ENCODE measurements around the gene HSF4.

Gene HSF4

GRCh38 chr16:67190041-67190440 lies 25.5 kb downstream of the HSF4 start, which contains the start of gene EXOC3L1:
EXOC3L1 (minus strand) TSS chr16:67190136; CDS start chr16:67189676, 460 bp downstream.
- TF ChIP-seq CTCF (IDR thresholded peaks at IDR 0.05; ENCODE audit: low read depth, low read length), result no peak
- DNase-seq, result no peak
- Histone ChIP-seq H3K4me3 (ENCODE audit: low read depth, low read length) (no peak within 1 kb of the TSS), H3K9me3 (no peaks in the 10 kb centered on the region), H3K4me1 (peaks cover 3% of the 10 kb centered on the region; the same call in 1 of the 2 replicates), H3K36me3 (peaks cover 12% of the 10 kb centered on the region), H3K27me3 (no peaks in the 10 kb centered on the region)

DNA sequence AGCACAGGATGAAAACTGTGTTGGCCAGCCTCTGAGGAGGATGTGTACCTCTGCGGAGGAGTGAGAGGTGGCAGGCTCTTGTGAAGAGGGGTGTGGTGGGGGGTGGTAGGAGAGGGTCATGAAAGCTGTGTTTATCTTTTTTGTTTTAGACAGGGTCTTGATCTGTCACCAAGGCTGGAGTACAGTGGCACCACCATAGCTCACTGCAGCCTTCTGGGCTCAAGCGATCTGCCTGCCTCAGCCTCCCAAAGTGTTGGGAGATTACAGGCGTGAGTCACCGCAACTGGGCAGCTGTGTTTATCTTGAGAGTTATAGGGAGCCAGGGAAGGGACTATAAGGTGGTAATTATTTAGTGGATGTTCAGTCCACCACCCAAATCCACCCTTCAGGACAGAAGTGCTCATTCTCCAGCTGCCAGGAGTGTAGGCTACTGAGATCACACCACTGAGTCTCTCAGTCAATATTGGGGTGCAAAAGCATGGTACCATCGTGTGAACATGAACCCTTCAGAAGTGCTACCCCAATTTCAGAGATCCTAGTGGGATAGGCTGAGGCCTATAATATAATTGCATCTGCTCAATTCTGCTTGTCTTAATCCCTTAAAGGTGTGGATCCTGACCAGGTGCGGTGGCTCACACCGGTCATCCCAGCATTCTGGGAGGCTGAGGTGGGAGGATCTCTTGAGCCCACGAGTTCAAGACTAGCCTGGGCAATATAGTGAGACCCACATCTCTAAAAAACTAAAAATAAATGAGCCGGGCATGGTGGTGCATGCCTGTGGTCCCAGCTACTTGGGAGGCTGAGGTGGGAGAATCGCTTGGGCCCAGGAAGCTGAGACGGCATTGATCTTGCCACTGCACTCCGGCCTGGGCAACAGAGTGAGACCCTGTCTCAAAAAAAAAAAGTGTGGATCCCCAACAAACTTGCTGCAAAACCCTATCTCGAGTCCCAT lies 26.2 kb downstream of the HSF4 start:
- no peak for TF ChIP-seq CTCF (IDR thresholded peaks at IDR 0.05; ENCODE audit: low read depth, low read length)
- Histone ChIP-seq H3K36me3 (peaks cover 19% of the 10 kb centered on the region), H3K27me3 (no peaks in the 10 kb centered on the region), H3K4me1 (no peaks in the 10 kb centered on the region), H3K9me3 (no peaks in the 10 kb centered on the region), H3K4me3 (ENCODE audit: low read depth, low read length) (no peak overlapping the region)
- no peak for DNase-seq

DNA sequence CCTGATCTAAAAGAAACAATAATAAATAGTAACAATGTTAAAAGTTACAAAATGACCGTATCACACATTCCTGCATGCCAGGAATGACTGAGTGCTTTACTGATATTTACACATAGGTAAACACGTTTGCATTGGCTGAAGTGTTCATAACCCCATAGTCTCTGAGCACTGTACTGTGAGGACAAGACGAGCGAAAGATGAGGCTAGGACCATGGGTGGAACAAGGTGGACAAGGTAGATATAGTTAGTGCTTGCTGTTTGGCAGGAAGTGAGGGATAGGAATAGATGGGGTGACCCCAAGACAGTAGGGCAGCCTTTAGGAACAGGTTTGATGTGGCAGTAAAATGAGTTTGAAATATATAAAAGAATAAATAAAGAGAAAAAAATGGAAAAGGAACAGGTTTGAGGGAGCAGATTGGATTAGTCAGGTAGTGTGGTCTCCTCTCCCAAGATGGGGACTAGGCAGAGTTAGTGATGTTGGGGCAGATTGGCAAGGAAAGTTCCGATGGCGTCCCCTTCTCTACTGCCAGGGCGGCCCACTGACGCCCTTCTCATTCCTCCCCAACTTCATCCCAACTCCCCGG lies 27.0 kb downstream of the HSF4 start:
- Histone ChIP-seq H3K9me3 (no peaks in the 10 kb centered on the region), H3K4me1 (no peaks in the 10 kb centered on the region), H3K4me3 (ENCODE audit: low read depth, low read length) (peak overlapping the region; percentile 65), H3K27me3 (no peaks in the 10 kb centered on the region), H3K36me3 (peaks cover 27% of the 10 kb centered on the region)
- no peak for DNase-seq
- TF ChIP-seq CTCF (IDR thresholded peaks at IDR 0.05; ENCODE audit: low read depth, low read length), result no peak

DNA sequence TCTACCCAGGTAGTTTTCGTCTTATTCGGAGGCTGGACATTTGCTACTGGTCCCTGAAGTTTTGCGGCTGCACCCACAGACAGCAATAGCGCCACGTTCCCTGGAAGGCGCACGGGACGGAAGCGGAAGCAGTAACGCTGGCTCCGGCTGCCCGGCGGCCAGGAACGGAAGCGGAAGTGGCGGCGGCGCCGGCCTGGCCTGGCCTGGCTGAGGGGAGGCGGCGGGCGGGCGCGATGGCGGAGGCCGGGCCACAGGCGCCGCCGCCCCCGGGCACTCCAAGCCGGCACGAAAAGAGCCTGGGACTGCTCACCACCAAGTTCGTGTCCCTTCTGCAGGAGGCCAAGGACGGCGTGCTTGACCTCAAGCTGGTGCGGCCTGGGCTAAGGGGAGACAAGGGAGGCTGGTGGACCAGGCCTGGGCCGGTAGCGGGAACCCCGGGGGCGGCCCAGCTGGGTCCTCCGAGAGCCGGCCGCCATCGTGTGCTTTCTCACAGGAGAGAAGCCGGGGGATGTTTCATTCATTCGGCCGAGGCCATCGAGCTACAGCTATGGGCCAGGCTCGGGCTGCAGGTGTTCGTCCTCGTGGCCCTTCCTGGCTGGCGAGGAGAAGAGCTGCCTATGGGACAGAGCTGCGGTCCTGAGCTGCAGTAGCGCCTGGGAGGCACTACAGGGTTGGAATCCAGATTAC lies 27.6 kb downstream of the HSF4 start, which contains the start of gene E2F4:
Gene E2F4 (plus strand): TSS at position 161 of the 687 bp plus-strand sequence. CDS start 73 bp downstream, at position 234.
- Histone ChIP-seq H3K9me3 (no peaks in the 10 kb centered on the region), H3K4me3 (ENCODE audit: low read depth, low read length) (peak within 1 kb of the TSS; percentile 100), H3K27me3 (no peaks in the 10 kb centered on the region), H3K36me3 (peaks cover 33% of the 10 kb centered on the region), H3K4me1 (no peaks in the 10 kb centered on the region)
- DNase-seq, result peak; percentile 93
- TF ChIP-seq CTCF (IDR thresholded peaks at IDR 0.05; ENCODE audit: low read depth, low read length), result no peak

GRCh38 chr16:67192781-67193361 lies 28.3 kb downstream of the HSF4 start:
- H3K4me1 ChIP-seq, result no peaks in the 10 kb centered on the region
- no peak for DNase-seq
- peaks cover 41% of the 10 kb centered on the region for H3K36me3 ChIP-seq
- no peaks in the 10 kb centered on the region for H3K9me3 ChIP-seq
- peak overlapping the region; percentile 100 for H3K4me3 ChIP-seq (ENCODE audit: low read depth, low read length)
- no peaks in the 10 kb centered on the region for H3K27me3 ChIP-seq
- TF ChIP-seq CTCF (IDR thresholded peaks at IDR 0.05; ENCODE audit: low read depth, low read length), result no peak
